Naive thymus-derived CD8-positive, alpha-beta T cell (primary cell): ENCODE measurements around the gene NFYC. TPM values are rescaled to one million over a fixed set of nuclear protein-coding genes. Genes with fewer than 3 reads are reported as not detected.
A peak's percentile ranks its signal among the peaks of the same experiment; 100 is the strongest.
"Not testable (repeated sequence)": the region's sequence is repeated elsewhere in the genome, so short reads cannot be mapped to it uniquely, and the experiment has no call there.

ENCODE experiments used
- ATAC-seq, 2 donors: fragments of 150-1000 bp; cut with Tn5 transposase in 1 of 2; sonication (Bioruptor Pico), chemical (Tn5 transposase) in 1 of 2; 1 replicate in 1 of 2; 2 replicates in 1 of 2; pipeline ENCODE4 v1.10.0; 2021; ENCODE audit warnings: mild to moderate bottlenecking in 2 of 2, moderate library complexity in 2 of 2
- POLR2A ChIA-PET: fragments of 350-600 bp; sonication (Branson Sonifier 250); formaldehyde crosslinking; loops from one replicate; lab custom pipeline; 2021; ENCODE audit warnings: antibody characterized with exemption; lab: Charles Lee
- DNase-seq, 10 donors: peaks; one replicate each; pipeline versions ENCODE4 v3.0.0 to v3.0.0-alpha.2; 2020 to 2022
- H3K27ac Mint-ChIP-seq, 10 donors: one replicate each; pipeline ENCODE4 v1.8.0; 2020 to 2022; ENCODE audit warnings: mild to moderate bottlenecking in 10 of 10, mixed read lengths in 10 of 10, moderate library complexity in 4 of 10, inconsistent platforms in 1 of 10
- H3K27me3 Mint-ChIP-seq, 5 donors: one replicate each; pipeline ENCODE4 v1.8.0; 2021 to 2022; ENCODE audit warnings: mixed read lengths in 5 of 5
- H3K36me3 Mint-ChIP-seq, 3 donors: one replicate each; pipeline ENCODE4 v1.8.0; 2020 to 2022; ENCODE audit warnings: mixed read lengths in 3 of 3, mild to moderate bottlenecking in 2 of 3, inconsistent platforms in 1 of 3
- H3K4me1 Mint-ChIP-seq, 4 donors: one replicate each; pipeline ENCODE4 v1.8.0; 2021 to 2022; ENCODE audit warnings: mixed read lengths in 4 of 4
- H3K4me3 Mint-ChIP-seq, 10 donors: one replicate each; pipeline ENCODE4 v1.8.0; 2020 to 2022; ENCODE audit warnings: mild to moderate bottlenecking in 10 of 10, mixed read lengths in 10 of 10, moderate library complexity in 6 of 10, inconsistent platforms in 1 of 10
- H3K9me3 Mint-ChIP-seq, 9 donors: one replicate each; pipeline ENCODE4 v1.8.0; 2020 to 2022; ENCODE audit warnings: mixed read lengths in 9 of 9, mild to moderate bottlenecking in 3 of 9, inconsistent platforms in 1 of 9, moderate library complexity in 1 of 9
- polyA plus RNA-seq, 3 donors: library from polyadenylated mRNA; unstranded; fragments of 300-500 nt; fragmentation: Illumina TruSeq; gene quantifications; one replicate each; pipeline ENCODE4 v1.2.3, GENCODE V29; 2021
- total RNA-seq, 8 experiments: library from RNA in 2 of 8; stranded (reverse) in 2 of 8; gene quantifications; one replicate each; pipeline ENCODE4 v1.2.3 and lab custom pipeline; 2021 to 2026

The NFYC gene
- total and polyA plus RNA-seq, 5 experiments from 2014 or later: 32.5 to 67.2 (median 46.9) TPM

- POLR2A ChIA-PET: interaction anchor here (0.6 to 1.6 kb wide), 2 partner anchors 10 to 38 kb away, joined by 4 to 11 read pairs; partner anchors contain the start of gene NFYC
- Mint-ChIP-seq H3K36me3 (peaks cover 0 to 13% (median 5%) of the 10 kb centered on the region in 3 donors), H3K4me3 (peak overlapping the region in 3 of 10 donors; percentile 2 to 43 (median 16)), H3K27ac (peak overlapping the region in 6 of 10 donors; percentile 0 to 82 (median 11)), H3K4me1 (peaks cover 35 to 66% (median 64%) of the 10 kb centered on the region in 4 donors)
- DNase-seq, ATAC-seq, H3K9me3 Mint-ChIP-seq, H3K27me3 Mint-ChIP-seq: not testable (repeated sequence)
Measured at GRCh38 chr1:40729316-40729862, 37.9 kb downstream of the NFYC start.

- H3K27me3 Mint-ChIP-seq: no peaks in the 10 kb centered on the region
- peaks cover 0 to 11% (median 5%) of the 10 kb centered on the region in 3 donors for H3K36me3 Mint-ChIP-seq
- no peaks in the 10 kb centered on the region for H3K9me3 Mint-ChIP-seq
- H3K4me1 Mint-ChIP-seq: peaks cover 29 to 61% (median 53%) of the 10 kb centered on the region in 4 donors
- ATAC-seq (no peak), DNase-seq (no peak)
- peak overlapping the region in 4 of 10 donors; percentile 4 to 72 (median 52) for H3K27ac Mint-ChIP-seq
- H3K4me3 Mint-ChIP-seq: no peak overlapping the region
- POLR2A ChIA-PET: interaction anchor here (1.0 kb wide), 1 partner anchor 13 kb away, joined by 3 read pairs; no protein-coding TSS in a partner anchor
Measured at GRCh38 chr1:40732756-40733301, 41.3 kb downstream of the NFYC start.

GRCh38 chr1:40734882-40735628 is 43.6 kb downstream of the NFYC start:
- Mint-ChIP-seq H3K27me3 (no peaks in the 10 kb centered on the region), H3K27ac (peak overlapping the region in 3 of 10 donors; percentile 4 to 81 (median 24)), H3K4me1 (peaks cover 28 to 58% (median 51%) of the 10 kb centered on the region in 4 donors), H3K36me3 (peaks cover 13 to 31% (median 16%) of the 10 kb centered on the region in 3 donors), H3K4me3 (no peak overlapping the region), H3K9me3 (no peaks in the 10 kb centered on the region)
- ATAC-seq: no peak
- no peak for DNase-seq
- POLR2A ChIA-PET: no interaction called here

- Mint-ChIP-seq H3K4me1 (peaks cover 28 to 56% (median 52%) of the 10 kb centered on the region in 4 donors), H3K27ac (peak overlapping the region in 1 of 10 donors; percentile 77)
- POLR2A ChIA-PET: no interaction called here
Measured at GRCh38 chr1:40736085-40736531, 44.6 kb downstream of the NFYC start.

GRCh38 chr1:40738831-40739230 is 47.3 kb downstream of the NFYC start:
- Mint-ChIP-seq H3K9me3 (no peaks in the 10 kb centered on the region), H3K36me3 (peaks cover 13 to 61% (median 21%) of the 10 kb centered on the region in 3 donors), H3K27me3 (no peaks in the 10 kb centered on the region), H3K27ac (peak overlapping the region in 4 of 10 donors; percentile 6 to 58 (median 36)), H3K4me1 (peaks cover 23 to 63% (median 53%) of the 10 kb centered on the region in 4 donors), H3K4me3 (no peak overlapping the region)
- DNase-seq (no peak), ATAC-seq (no peak)
- POLR2A ChIA-PET: interaction anchor here (0.6 to 1.0 kb wide), 3 partner anchors 9 to 1712 kb away, joined by 3 to 5 read pairs (median 4); no protein-coding TSS in a partner anchor

More at GRCh38 chr1:40736085-40736531, 44.6 kb downstream of the NFYC start:
- no peak for ATAC-seq
- Mint-ChIP-seq H3K27me3 (no peaks in the 10 kb centered on the region), H3K36me3 (peaks cover 13 to 37% (median 18%) of the 10 kb centered on the region in 3 donors), H3K4me3 (no peak overlapping the region), H3K9me3 (no peaks in the 10 kb centered on the region)
- no peak for DNase-seq

GRCh38 chr1:40739455-40740008 is 48.0 kb downstream of the NFYC start:
- Mint-ChIP-seq H3K9me3 (no peaks in the 10 kb centered on the region), H3K27me3 (no peaks in the 10 kb centered on the region), H3K4me1 (peaks cover 25 to 68% (median 56%) of the 10 kb centered on the region in 4 donors), H3K4me3 (no peak overlapping the region), H3K27ac (peak overlapping the region in 2 of 10 donors; percentile 26 to 56), H3K36me3 (peaks cover 13 to 64% (median 21%) of the 10 kb centered on the region in 3 donors)
- POLR2A ChIA-PET: interaction anchor here (0.6 to 1.0 kb wide), 3 partner anchors 10 to 1712 kb away, joined by 3 to 5 read pairs (median 4); no protein-coding TSS in a partner anchor
- ATAC-seq (no peak), DNase-seq (no peak)

- Mint-ChIP-seq H3K4me3 (no peak overlapping the region), H3K36me3 (peaks cover 13 to 68% (median 21%) of the 10 kb centered on the region in 3 donors), H3K4me1 (peaks cover 23 to 69% (median 57%) of the 10 kb centered on the region in 4 donors), H3K27me3 (no peaks in the 10 kb centered on the region), H3K27ac (peak overlapping the region in 6 of 10 donors; percentile 22 to 84 (median 54)), H3K9me3 (no peaks in the 10 kb centered on the region)
- DNase-seq (no peak), ATAC-seq (no peak)
- POLR2A ChIA-PET: no interaction called here
Measured at GRCh38 chr1:40740039-40740996, 48.8 kb downstream of the NFYC start.

GRCh38 chr1:40740997-40741736 is 49.7 kb downstream of the NFYC start:
- DNase-seq: no peak
- POLR2A ChIA-PET: interaction anchor here (0.7 kb wide), 1 partner anchor 13 kb away, joined by 3 read pairs; no protein-coding TSS in a partner anchor
- ATAC-seq: no peak
- no peaks in the 10 kb centered on the region for H3K9me3 Mint-ChIP-seq
- H3K4me3 Mint-ChIP-seq: no peak overlapping the region
- peaks cover 24 to 71% (median 58%) of the 10 kb centered on the region in 4 donors for H3K4me1 Mint-ChIP-seq
- peak overlapping the region in 3 of 10 donors; percentile 20 to 68 (median 26) for H3K27ac Mint-ChIP-seq
- H3K36me3 Mint-ChIP-seq: peaks cover 13 to 77% (median 21%) of the 10 kb centered on the region in 3 donors
- no peaks in the 10 kb centered on the region for H3K27me3 Mint-ChIP-seq

- Mint-ChIP-seq H3K9me3 (no peaks in the 10 kb centered on the region), H3K4me1 (peaks cover 27 to 67% (median 58%) of the 10 kb centered on the region in 4 donors), H3K27me3 (no peaks in the 10 kb centered on the region), H3K36me3 (peaks cover 13 to 86% (median 27%) of the 10 kb centered on the region in 3 donors), H3K4me3 (no peak overlapping the region), H3K27ac (peak overlapping the region in 5 of 10 donors; percentile 7 to 66 (median 48))
- ATAC-seq: no peak
- no peak for DNase-seq
- POLR2A ChIA-PET: no interaction called here
Measured at GRCh38 chr1:40742363-40743061, 51.0 kb downstream of the NFYC start.

GRCh38 chr1:40743452-40743851 is 51.9 kb downstream of the NFYC start:
- DNase-seq (no peak), ATAC-seq (no peak)
- peaks cover 13 to 92% (median 27%) of the 10 kb centered on the region in 3 donors for H3K36me3 Mint-ChIP-seq
- no peaks in the 10 kb centered on the region for H3K27me3 Mint-ChIP-seq
- POLR2A ChIA-PET: no interaction called here
- H3K9me3 Mint-ChIP-seq: no peaks in the 10 kb centered on the region
- H3K4me3 Mint-ChIP-seq: no peak overlapping the region
- H3K4me1 Mint-ChIP-seq: peaks cover 27 to 63% (median 58%) of the 10 kb centered on the region in 4 donors
- peak overlapping the region in 1 of 10 donors; percentile 60 for H3K27ac Mint-ChIP-seq
